Tibial nerve (tissue), 4 donors: ENCODE measurements around the gene UBASH3B.

ENCODE experiments used
- CTCF ChIP-seq, 5 experiments: fragments of 200-600 bp in 3 of 5; fragments of 450-650 bp in 2 of 5; sonication (generic) in 3 of 5; IDR thresholded peaks; one replicate each; pipeline ENCODE4 v1.5.1; 2016 to 2019; ENCODE audit warnings: antibody characterized with exemption in 5 of 5, mild to moderate bottlenecking in 3 of 5, moderate library complexity in 2 of 5
- EP300 ChIP-seq, 2 donors: sonication (generic); formaldehyde crosslinking; IDR thresholded peaks; one replicate each; pipeline ENCODE4 v1.6.1; 2017; ENCODE audit warnings: antibody characterized with exemption in 2 of 2, mild to moderate bottlenecking in 1 of 2
- POLR2A ChIP-seq, 2 donors: fragments of 450-650 bp; IDR thresholded peaks; one replicate each; pipeline ENCODE4 v1.6.1; 2017; ENCODE audit warnings: antibody characterized with exemption in 2 of 2, mild to moderate bottlenecking in 2 of 2, moderate library complexity in 2 of 2

GRCh38 chr11:122727101-122727929 lies 71.8 kb downstream of the UBASH3B start:
- TF ChIP-seq CTCF (IDR thresholded peaks at IDR 0.05) (no peak), POLR2A (IDR thresholded peaks at IDR 0.05) (no peak), EP300 (IDR thresholded peaks at IDR 0.05) (no peak)
